Measurements from ENCODE around the gene FKBP15. TPM values are rescaled to one million over a fixed set of nuclear protein-coding genes. Genes with fewer than 3 reads are reported as not detected.
"Not testable (repeated sequence)": the region's sequence is repeated elsewhere in the genome, so short reads cannot be mapped to it uniquely, and the experiment has no call there.

The FKBP15 gene
- total RNA-seq, 1 donor from 2014 or later = 24.4 TPM

DNA sequence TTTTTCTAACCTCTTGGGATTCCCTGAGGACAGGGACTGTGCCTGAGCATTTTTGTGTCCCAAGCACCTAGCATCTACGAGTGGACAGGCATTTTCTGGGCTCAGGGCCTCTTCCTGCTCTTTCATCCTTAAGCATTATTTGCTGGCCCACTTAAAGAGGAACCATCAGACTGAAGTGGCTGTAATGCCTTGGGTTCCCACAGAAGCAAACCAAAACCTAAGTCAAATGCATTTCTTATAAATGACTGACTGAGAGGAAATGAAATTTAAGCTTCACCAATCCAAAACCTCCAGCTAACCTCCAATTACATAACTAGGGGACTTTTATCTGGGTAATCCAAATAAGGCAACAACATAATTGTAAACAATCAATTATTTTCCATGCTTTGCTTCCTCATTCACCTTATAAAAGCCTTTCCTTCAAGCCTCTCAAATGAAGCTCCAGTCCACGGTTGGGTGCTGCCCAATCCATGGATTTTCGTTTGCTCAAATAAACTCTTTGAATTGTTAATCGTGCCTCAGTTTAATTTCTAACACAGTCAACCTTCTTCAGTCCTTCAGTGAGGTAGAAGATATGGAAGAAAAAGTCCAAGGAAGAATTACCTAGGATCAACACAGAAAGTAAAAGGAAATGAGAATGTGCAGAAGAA lies 95.6 kb downstream of the FKBP15 start:
- no peaks in the 10 kb centered on the region for H3K4me1 ChIP-seq
- no peak overlapping the region for H3K27ac ChIP-seq
- no peaks in the 10 kb centered on the region for H3K36me3 ChIP-seq
- no peaks in the 10 kb centered on the region for H3K9me3 ChIP-seq
- intact Hi-C loops (cut with DNase I) = no loop called here
- no peaks in the 10 kb centered on the region for H3K27me3 ChIP-seq
- no peak overlapping the region for H3K4me3 ChIP-seq
- DNase-seq (ENCODE audit: low spot score in 2 of 2) = no peak
- TF ChIP-seq, protein P1, sequence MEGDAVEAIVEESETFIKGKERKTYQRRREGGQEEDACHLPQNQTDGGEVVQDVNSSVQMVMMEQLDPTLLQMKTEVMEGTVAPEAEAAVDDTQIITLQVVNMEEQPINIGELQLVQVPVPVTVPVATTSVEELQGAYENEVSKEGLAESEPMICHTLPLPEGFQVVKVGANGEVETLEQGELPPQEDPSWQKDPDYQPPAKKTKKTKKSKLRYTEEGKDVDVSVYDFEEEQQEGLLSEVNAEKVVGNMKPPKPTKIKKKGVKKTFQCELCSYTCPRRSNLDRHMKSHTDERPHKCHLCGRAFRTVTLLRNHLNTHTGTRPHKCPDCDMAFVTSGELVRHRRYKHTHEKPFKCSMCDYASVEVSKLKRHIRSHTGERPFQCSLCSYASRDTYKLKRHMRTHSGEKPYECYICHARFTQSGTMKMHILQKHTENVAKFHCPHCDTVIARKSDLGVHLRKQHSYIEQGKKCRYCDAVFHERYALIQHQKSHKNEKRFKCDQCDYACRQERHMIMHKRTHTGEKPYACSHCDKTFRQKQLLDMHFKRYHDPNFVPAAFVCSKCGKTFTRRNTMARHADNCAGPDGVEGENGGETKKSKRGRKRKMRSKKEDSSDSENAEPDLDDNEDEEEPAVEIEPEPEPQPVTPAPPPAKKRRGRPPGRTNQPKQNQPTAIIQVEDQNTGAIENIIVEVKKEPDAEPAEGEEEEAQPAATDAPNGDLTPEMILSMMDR (IDR thresholded peaks at IDR 0.05) = no peak

DNA sequence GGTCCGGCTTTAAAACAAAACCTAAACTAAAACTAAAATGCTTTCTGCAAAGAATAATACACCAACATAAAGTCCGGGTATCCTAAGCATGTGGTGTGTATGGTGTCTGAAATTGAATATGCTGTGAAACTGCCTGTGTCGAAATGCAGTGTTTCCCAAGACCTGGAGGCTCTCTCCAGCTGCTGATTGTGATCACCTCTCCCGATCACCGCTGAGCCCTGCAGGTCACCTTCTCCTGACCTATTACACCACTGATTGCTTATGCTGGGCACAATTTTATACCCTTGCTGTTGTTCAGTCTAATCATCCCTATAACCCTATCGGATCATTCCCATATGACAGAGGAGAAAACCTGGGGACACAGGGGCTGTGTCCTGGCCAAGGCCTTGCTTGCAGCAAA lies 102.2 kb downstream of the FKBP15 start:
- H3K4me3 ChIP-seq; H3K27ac ChIP-seq; DNase-seq (ENCODE audit: low spot score in 2 of 2); H3K36me3 ChIP-seq; H3K9me3 ChIP-seq; intact Hi-C loops (cut with DNase I); H3K4me1 ChIP-seq; H3K27me3 ChIP-seq: not testable (repeated sequence)

Other genes starting within 250 kb of the FKBP15 start
- gene ZNF883, start 209.1 kb downstream of the FKBP15 start, total RNA-seq = not detected
- 3.3 TPM for gene ZFP37, start 164.6 kb downstream of the FKBP15 start, total RNA-seq
- gene SLC31A2, start 70.3 kb downstream of the FKBP15 start, total RNA-seq = 7.2 TPM
- 3.7 TPM for gene SLC31A1, start 267 bp upstream of the FKBP15 start, total RNA-seq
- 1.2 TPM for gene CDC26, start 54.3 kb upstream of the FKBP15 start, total RNA-seq
- 5.4 TPM for gene PRPF4, start 54.4 kb upstream of the FKBP15 start, total RNA-seq
- gene RNF183, start 82.1 kb upstream of the FKBP15 start, total RNA-seq = not detected
- gene WDR31, start 119.0 kb upstream of the FKBP15 start, total RNA-seq = 0.21 TPM
- not detected for gene BSPRY, start 128.3 kb upstream of the FKBP15 start, total RNA-seq
- 16.5 TPM for gene HDHD3, start 155.7 kb upstream of the FKBP15 start, total RNA-seq
- 71.4 TPM for gene ALAD, start 180.0 kb upstream of the FKBP15 start, total RNA-seq
- gene POLE3, start 189.4 kb upstream of the FKBP15 start, total RNA-seq = 17.5 TPM
- gene C9orf43, start 189.5 kb upstream of the FKBP15 start, total RNA-seq = not detected
- gene RGS3, start 242.4 kb upstream of the FKBP15 start, total RNA-seq = 125 TPM

Measured in ascending aorta (tissue), 2 donors.